Medulla oblongata (tissue), 1 donor: Measurements from ENCODE around the gene TSGA10.
"Not testable (repeated sequence)": the region's sequence is repeated elsewhere in the genome, so short reads cannot be mapped to it uniquely, and the experiment has no call there.

Experiments used
- DNase-seq: peaks from one replicate; pipeline ENCODE4 v3.0.0-alpha.2; 2015; ENCODE audit errors: extremely low spot score

Gene TSGA10

DNA sequence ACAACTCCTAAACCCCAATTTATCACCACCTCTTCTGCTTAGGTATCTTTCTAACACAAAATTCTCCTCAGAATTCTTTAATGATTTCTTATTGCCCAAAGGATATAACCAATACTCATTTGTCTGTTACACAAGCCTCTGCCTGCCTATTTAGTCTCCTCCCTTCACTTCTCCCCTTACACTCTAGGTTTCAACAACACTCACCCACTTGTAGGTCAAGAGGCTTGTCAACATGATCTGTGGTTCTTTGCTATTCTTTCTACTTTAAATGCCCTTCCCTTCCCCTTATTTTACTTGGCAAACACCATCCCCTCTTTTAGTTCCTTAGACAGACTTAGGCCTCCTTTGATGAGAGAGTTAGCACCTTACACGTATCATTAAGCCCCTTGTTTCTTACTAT, 82.2 kb downstream of the TSGA10 start:
- DNase-seq, result no peak

- peak; percentile 7 for DNase-seq
Observed at GRCh38 chr2:99067871-99068625, 86.7 kb downstream of the TSGA10 start.

DNA sequence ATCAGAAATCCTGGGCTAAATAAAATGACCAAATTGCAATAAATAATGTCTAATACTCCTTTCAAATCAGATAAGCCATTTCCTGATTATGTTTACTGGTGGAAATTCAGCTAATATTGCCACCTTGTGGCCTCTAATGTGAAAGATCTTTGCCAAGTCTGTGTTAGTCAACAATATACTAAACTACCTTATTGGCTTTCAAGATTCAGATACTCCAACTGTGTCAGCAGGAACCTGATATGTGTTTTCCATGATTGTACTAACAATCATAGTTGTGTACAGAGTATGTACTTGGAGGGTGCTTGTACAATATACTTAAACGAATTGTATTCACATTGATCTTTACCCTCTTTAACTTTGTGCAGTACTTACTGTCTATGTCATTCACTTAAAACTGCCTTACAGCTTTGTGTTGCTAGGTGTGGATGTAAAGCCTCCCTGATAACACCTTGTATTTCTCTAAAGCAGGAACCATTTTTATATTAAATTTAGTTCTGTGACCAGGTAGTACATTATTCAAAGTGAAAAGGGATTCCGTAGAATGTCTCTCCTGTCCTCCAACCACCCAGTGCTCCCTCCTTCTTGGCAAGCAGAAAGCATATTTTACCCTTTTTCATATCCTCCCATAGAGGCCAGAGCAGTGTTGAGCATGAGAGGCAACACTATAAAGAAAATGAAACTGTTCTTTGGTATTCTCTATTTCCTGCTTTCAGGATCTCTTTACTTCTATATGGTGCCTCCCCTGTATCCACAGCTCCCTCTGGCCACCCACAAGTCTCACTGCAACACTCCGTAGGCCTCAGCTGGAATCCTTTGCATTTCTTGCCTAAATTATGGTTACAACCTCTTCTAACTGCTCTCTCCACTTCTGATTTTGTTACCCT, 88.4 kb downstream of the TSGA10 start:
- peak; percentile 58 for DNase-seq

- not testable (repeated sequence) for DNase-seq
Observed at GRCh38 chr2:99049187-99049586, 105.6 kb downstream of the TSGA10 start.

- not testable (repeated sequence) for DNase-seq
Observed at GRCh38 chr2:99040736-99041300, 113.9 kb downstream of the TSGA10 start.

DNA sequence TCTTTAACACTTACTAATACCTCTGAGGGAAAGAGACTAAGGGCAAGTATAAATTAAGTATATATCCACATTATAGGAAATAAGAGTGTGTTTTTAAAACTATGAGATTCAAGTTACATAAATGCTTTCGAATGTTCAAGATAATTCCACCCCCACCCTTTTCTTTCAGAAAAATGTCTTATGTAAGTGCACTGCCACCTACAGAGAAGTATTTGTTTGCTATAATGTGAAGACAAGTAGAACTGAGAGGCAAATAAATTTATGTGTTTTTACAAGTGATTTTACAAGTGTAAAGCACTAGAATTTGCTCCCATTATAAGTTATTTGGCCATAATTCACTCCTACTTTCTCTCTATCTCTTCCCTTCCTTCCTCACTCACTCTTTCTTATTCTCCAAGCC, 118.8 kb downstream of the TSGA10 start:
- DNase-seq, result no peak

- DNase-seq, result no peak
Observed at GRCh38 chr2:99032786-99033185, 122.0 kb downstream of the TSGA10 start.

GRCh38 chr2:99032001-99032400, 122.7 kb downstream of the TSGA10 start:
- no peak for DNase-seq

DNA sequence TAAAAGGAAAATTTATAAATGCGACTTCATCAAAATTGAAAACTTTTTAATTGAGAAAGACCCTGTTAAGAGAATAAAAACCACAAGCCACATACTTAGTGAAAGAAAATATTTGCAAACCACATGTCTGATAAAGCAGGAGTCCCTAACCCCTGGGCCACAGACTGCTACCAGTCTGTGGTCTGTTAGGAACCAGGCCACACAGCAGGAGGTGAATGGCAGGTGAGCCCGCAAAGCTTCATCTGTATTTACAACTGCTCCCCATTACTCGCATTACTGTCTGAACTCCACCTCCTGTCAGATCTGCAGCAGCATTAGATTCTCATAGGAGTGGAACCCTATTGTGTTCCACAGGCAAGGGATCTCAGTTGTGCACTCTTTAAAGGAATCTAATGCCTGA, 123.3 kb downstream of the TSGA10 start:
- no peak for DNase-seq

- DNase-seq, result no peak
Observed at GRCh38 chr2:99028558-99028957, 126.2 kb downstream of the TSGA10 start.

- DNase-seq, result no peak
Observed at GRCh38 chr2:99027856-99028255, 126.9 kb downstream of the TSGA10 start.

- no peak for DNase-seq
Observed at GRCh38 chr2:99000708-99001107, 154.0 kb downstream of the TSGA10 start.

DNA sequence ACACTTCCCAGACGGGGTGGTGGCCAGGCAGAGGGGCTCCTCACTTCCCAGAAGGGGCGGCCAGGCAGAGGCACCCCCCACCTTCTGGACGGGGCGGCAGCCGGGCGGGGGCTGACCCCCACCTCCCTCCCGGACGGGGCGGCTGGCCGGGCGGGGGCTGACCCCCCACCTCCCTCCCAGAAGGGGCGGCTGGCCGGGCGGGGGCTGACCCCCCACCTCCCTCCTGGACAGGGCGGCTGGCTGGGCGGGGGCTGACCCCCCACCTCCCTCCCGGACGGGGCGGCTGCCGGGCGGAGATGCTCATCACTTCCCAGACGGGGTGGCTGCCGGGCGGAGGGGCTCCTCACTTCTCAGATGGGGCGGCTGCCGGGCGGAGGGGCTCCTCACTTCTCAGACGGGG, 166.0 kb downstream of the TSGA10 start:
- not testable (repeated sequence) for DNase-seq

- DNase-seq, result no peak
Observed at GRCh38 chr2:98985905-98986666, 168.7 kb downstream of the TSGA10 start.

DNA sequence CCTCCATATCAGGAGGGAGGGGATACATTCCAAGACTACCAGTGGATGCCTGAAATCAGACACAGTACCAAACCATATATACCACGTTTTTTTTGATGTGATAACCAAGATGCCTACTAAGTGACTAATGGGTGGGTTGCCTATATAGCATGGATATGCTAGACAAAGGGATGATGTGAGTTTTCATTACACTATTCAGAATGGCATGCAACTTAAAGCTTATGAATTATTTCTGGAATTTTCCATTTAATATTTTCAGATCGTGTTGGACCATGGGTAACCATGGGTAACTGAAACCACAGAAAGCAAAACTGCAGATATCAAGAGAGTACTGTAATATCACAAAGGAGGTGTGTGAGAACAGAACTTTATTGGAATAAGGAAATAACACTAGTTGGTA, 179.1 kb downstream of the TSGA10 start:
- DNase-seq, result no peak

DNA sequence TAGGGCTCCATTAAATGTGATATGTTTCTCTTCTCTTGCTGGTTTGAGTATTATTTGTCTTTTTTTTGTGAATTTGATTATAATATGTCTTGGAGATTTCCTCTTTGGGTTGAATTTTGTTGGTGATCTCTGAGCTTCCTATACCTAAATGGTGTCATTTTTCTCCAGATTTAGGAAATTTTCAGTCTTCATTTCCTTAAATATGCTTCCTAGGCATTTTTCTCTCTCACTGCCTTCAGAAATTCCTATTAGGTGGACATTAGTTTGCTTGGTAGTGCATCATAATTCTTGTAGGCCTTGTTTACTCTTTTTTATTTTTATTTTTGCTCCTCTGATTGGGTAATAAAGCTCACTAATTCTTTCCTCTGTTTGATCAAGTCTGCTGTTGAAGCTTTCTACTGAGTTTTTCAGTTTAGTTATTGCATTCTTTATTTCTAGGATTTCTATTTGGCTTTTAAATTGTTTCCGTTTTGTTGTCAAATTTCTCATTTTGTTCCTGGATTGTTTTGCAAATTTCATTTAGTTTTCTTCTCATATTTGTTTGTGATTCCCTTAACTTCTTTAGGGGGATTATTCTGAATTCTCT, 182.1 kb downstream of the TSGA10 start:
- DNase-seq, result no peak

GRCh38 chr2:98959810-98960507, 194.8 kb downstream of the TSGA10 start:
- DNase-seq, result no peak

DNA sequence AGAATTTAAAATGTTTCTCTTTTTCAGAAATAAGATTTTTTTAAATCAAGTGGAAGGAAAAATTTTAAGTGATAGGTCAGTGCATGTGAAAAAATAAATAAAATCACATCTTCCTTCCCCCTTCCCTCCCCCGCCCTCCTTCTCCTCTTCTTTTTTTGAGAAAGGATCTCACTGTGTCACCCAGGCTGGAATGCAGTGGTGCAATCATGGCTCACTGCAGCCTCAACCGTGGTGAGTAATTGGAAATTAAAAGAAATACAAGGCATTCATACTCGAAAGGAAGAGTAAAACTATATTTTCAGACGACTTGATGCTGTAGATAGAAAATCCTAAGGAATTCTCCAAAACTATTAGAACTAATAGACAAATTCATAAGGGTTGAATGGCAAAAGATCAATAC, 201.8 kb downstream of the TSGA10 start:
- no peak for DNase-seq

DNA sequence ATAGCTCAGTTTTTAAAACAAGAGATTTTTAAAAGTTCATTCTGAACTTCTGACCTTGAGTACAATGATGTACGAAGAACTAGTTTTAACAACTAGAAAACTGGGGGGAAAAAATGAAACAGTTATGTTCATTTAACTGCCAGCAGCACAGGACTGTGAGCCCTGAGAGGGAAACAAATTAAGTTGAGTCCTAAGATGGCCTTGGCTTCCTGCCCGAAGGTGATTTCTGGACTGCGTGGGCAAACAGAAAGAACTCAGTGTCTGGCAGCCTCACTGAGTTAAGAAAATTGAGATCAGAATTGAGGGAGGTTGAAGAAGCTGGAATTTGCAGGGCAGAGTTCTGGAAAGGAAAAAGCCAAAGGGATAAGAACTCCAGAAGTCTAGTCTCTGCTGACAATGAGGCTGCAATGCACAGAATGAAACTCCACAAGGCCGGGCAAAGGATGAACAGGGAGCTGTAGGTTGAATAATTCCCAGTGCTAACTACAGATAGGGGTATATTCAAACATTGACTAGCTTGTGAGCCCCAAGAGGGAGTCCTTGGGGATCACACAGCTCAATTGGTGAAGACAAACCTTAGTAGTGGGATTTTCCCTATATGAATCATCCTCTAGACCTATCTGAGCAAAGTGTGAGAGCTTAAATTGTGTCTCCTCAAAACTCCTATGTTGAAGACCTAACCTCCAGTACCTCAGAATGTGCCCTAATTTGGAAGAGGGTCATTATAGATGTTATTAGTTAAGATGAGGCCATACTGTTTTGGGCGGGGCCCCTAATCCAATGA, 205.6 kb downstream of the TSGA10 start:
- DNase-seq, result no peak

GRCh38 chr2:98947554-98947953, 207.2 kb downstream of the TSGA10 start:
- no peak for DNase-seq
